ENCODE measurements around the gene MUCL1.

GRCh38 chr12:54882079-54882478 is 27.8 kb downstream of the MUCL1 start:
- TF ChIP-seq, protein P1, sequence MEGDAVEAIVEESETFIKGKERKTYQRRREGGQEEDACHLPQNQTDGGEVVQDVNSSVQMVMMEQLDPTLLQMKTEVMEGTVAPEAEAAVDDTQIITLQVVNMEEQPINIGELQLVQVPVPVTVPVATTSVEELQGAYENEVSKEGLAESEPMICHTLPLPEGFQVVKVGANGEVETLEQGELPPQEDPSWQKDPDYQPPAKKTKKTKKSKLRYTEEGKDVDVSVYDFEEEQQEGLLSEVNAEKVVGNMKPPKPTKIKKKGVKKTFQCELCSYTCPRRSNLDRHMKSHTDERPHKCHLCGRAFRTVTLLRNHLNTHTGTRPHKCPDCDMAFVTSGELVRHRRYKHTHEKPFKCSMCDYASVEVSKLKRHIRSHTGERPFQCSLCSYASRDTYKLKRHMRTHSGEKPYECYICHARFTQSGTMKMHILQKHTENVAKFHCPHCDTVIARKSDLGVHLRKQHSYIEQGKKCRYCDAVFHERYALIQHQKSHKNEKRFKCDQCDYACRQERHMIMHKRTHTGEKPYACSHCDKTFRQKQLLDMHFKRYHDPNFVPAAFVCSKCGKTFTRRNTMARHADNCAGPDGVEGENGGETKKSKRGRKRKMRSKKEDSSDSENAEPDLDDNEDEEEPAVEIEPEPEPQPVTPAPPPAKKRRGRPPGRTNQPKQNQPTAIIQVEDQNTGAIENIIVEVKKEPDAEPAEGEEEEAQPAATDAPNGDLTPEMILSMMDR (IDR thresholded peaks at IDR 0.05), result no peak
- TF ChIP-seq EZH2 (IDR thresholded peaks at IDR 0.05; ENCODE audit: borderline replicate concordance, insufficient read depth, low read depth, low read length, poor library complexity, severe bottlenecking), result no peak

All from B cell (primary cell).